ENCODE results near the gene SMKR1.

DNA sequence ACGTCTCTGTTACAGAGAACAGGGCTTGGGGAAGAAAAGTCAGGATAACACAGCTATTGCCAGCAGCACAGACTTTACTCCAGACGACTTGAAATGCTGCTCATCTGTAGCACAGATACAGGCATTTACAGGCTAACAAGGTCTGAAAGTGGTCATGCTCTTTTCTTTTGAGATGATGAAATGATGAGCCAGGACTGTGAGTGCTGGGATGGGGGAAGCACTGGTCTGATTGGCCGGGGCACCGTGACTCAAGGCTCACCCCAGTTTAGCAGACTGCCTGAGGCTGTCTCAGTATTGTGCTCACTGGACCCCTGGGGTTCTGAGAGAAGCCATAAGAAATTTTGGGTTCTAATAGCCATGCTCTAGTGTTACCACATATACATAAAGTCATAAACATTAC lies 12.4 kb downstream of the SMKR1 start:
- TF ChIP-seq, protein P1, sequence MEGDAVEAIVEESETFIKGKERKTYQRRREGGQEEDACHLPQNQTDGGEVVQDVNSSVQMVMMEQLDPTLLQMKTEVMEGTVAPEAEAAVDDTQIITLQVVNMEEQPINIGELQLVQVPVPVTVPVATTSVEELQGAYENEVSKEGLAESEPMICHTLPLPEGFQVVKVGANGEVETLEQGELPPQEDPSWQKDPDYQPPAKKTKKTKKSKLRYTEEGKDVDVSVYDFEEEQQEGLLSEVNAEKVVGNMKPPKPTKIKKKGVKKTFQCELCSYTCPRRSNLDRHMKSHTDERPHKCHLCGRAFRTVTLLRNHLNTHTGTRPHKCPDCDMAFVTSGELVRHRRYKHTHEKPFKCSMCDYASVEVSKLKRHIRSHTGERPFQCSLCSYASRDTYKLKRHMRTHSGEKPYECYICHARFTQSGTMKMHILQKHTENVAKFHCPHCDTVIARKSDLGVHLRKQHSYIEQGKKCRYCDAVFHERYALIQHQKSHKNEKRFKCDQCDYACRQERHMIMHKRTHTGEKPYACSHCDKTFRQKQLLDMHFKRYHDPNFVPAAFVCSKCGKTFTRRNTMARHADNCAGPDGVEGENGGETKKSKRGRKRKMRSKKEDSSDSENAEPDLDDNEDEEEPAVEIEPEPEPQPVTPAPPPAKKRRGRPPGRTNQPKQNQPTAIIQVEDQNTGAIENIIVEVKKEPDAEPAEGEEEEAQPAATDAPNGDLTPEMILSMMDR (conservative IDR thresholded peaks at IDR 0.05; ENCODE audit: low read depth, low read length): no peak
- no peak for TF ChIP-seq EZH2phosphoT487 (IDR thresholded peaks at IDR 0.05; ENCODE audit: borderline replicate concordance, low read length)
